Brain microvascular endothelial cell (primary cell): ENCODE data around the gene RIOK2.
"Not testable (repeated sequence)": the region's sequence is repeated elsewhere in the genome, so short reads cannot be mapped to it uniquely, and the experiment has no call there.

Experiments
- DNase-seq: peaks from one replicate; pipeline ENCODE4 v3.0.0-alpha.2; 2020
- H3K27ac ChIP-seq: fragments of 250-450 bp; sonication (Bioruptor Pico); 2 replicates; pipeline ENCODE4 v1.5.1; 2020; ENCODE audit warnings: mild to moderate bottlenecking, moderate library complexity
- H3K27me3 ChIP-seq: fragments of 250-450 bp; sonication (Bioruptor Pico); replicated peaks from 2 replicates; pipeline ENCODE4 v1.5.1; 2020; ENCODE audit warnings: mild to moderate bottlenecking
- H3K36me3 ChIP-seq: fragments of 250-450 bp; sonication (Bioruptor Pico); replicated peaks from 2 replicates; pipeline ENCODE4 v1.5.1; 2020; ENCODE audit warnings: mild to moderate bottlenecking
- H3K4me3 ChIP-seq: 2 replicates; pipeline ENCODE4 v1.5.1; 2011; ENCODE audit warnings: low read depth, mild to moderate bottlenecking, control low read depth, low read length, moderate library complexity
- CTCF ChIP-seq: IDR thresholded peaks from 2 replicates; pipeline ENCODE4 v1.5.1; 2011; ENCODE audit warnings: low read depth, mild to moderate bottlenecking, moderate library complexity, low read length, control low read depth, inconsistent platforms; ENCODE audit errors: missing control alignments
- in situ Hi-C: cut with HindIII; loops from 2 replicates; pipeline ENCODE4 v1.10.0; 2017; ENCODE audit warnings: low sequenced_read_pairs, low pct_ligation_motif_present

RIOK2 gene

GRCh38 chr5:97141031-97141430 lies 42.0 kb downstream of the RIOK2 start:
- no peaks in the 10 kb centered on the region for H3K27me3 ChIP-seq
- no peak for TF ChIP-seq CTCF
- no peak overlapping the region for H3K4me3 ChIP-seq
- H3K36me3 ChIP-seq, result no peaks in the 10 kb centered on the region
- no peak for DNase-seq
- H3K27ac ChIP-seq, result no peak overlapping the region
- in situ Hi-C loops, result no loop called here

- H3K36me3 ChIP-seq, in situ Hi-C loops, DNase-seq, H3K27me3 ChIP-seq, H3K4me3 ChIP-seq, H3K27ac ChIP-seq: not testable (repeated sequence)
These were observed 42.8 kb downstream of the RIOK2 start for GRCh38 chr5:97140250-97140649.

- Histone ChIP-seq H3K36me3 (no peaks in the 10 kb centered on the region), H3K4me3 (no peak overlapping the region), H3K27ac (no peak overlapping the region), H3K27me3 (no peaks in the 10 kb centered on the region)
- no peak for DNase-seq
- TF ChIP-seq CTCF, result no peak
- in situ Hi-C loops, result no loop called here
These were observed 46.6 kb downstream of the RIOK2 start for GRCh38 chr5:97136475-97136874.

- H3K4me3 ChIP-seq, result no peak overlapping the region
- DNase-seq, result no peak
- H3K36me3 ChIP-seq, result no peaks in the 10 kb centered on the region
- in situ Hi-C loops, result no loop called here
- no peaks in the 10 kb centered on the region for H3K27me3 ChIP-seq
- no peak overlapping the region for H3K27ac ChIP-seq
- TF ChIP-seq CTCF, result no peak
These were observed 47.2 kb downstream of the RIOK2 start for GRCh38 chr5:97135868-97136267.

GRCh38 chr5:97134634-97135033 lies 48.4 kb downstream of the RIOK2 start:
- no peak for TF ChIP-seq CTCF
- Histone ChIP-seq H3K4me3 (no peak overlapping the region), H3K36me3 (no peaks in the 10 kb centered on the region), H3K27ac (no peak overlapping the region), H3K27me3 (no peaks in the 10 kb centered on the region)
- in situ Hi-C loops, result no loop called here
- DNase-seq, result no peak

- Histone ChIP-seq H3K4me3 (no peak overlapping the region), H3K27ac (no peak overlapping the region), H3K27me3 (no peaks in the 10 kb centered on the region), H3K36me3 (no peaks in the 10 kb centered on the region)
- in situ Hi-C loops, result no loop called here
- no peak for TF ChIP-seq CTCF
- DNase-seq, result peak; percentile 26
These were observed 49.9 kb downstream of the RIOK2 start for GRCh38 chr5:97133101-97133500.
